ENCODE data around the gene PIH1D1.

DNA sequence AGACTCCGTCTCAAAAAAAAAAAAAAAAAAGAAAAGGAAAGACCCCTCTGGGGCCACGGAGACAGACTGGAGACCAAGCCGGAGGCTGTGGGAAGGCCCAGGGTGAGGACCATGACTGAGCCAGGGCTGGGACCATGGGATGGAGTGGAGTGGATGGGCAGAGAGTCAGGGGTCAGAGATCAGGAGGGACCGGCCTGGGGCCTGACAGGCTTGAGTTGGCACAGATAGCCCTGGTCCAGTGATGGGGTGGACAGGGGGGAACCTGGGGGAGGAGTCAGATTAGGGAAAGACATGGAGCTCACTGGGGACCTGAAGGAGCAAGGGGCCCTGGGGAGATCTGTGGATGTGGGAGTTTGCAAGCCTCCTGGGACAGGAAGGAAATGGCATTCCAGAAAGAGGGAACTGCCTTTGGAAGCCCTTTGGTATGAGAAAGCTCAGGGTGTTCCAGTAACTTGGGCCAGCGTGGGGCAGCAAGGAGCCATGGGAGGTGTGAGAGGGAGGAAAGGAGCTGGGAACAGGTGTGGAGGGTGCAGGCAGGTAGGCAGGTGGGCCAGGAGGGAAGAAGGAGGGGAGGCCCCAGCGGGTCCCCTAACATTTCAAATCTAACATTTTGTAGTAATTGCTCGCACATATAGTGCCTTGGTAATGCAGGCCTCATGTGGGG is 29.5 kb upstream of the PIH1D1 start:
- TF ChIP-seq RBAK (CRISPR knock-in tag; IDR thresholded peaks at IDR 0.05) (no peak), SMC3 (IDR thresholded peaks at IDR 0.05; ENCODE audit: low read length) (no peak), TCF7 (IDR thresholded peaks at IDR 0.05; ENCODE audit: low read depth) (no peak), CHD4 (IDR thresholded peaks at IDR 0.05; ENCODE audit: borderline replicate concordance, low read length) (no peak), ZNF274 (CRISPR knock-in tag; IDR thresholded peaks at IDR 0.05) (no peak), ATF7 (IDR thresholded peaks at IDR 0.05) (no peak), ATF7 (CRISPR knock-in tag; IDR thresholded peaks at IDR 0.05) (no peak)
